Activated effector memory CD4-positive, alpha-beta T cell treated with Interleukin-2 at 50 U/mL for 16 hours (primary cell): ENCODE data around the gene CEP164.
"Not testable (repeated sequence)": the region's sequence is repeated elsewhere in the genome, so short reads cannot be mapped to it uniquely, and the experiment has no call there.

Experiments
- DNase-seq: peaks from one replicate; pipeline ENCODE4 v3.0.0-alpha.2; 2020

CEP164 gene

GRCh38 chr11:117443266-117444186 lies 115.9 kb downstream of the CEP164 start:
- DNase-seq: no peak

- no peak for DNase-seq
Measured at GRCh38 chr11:117444256-117444655, 116.6 kb downstream of the CEP164 start.

DNA sequence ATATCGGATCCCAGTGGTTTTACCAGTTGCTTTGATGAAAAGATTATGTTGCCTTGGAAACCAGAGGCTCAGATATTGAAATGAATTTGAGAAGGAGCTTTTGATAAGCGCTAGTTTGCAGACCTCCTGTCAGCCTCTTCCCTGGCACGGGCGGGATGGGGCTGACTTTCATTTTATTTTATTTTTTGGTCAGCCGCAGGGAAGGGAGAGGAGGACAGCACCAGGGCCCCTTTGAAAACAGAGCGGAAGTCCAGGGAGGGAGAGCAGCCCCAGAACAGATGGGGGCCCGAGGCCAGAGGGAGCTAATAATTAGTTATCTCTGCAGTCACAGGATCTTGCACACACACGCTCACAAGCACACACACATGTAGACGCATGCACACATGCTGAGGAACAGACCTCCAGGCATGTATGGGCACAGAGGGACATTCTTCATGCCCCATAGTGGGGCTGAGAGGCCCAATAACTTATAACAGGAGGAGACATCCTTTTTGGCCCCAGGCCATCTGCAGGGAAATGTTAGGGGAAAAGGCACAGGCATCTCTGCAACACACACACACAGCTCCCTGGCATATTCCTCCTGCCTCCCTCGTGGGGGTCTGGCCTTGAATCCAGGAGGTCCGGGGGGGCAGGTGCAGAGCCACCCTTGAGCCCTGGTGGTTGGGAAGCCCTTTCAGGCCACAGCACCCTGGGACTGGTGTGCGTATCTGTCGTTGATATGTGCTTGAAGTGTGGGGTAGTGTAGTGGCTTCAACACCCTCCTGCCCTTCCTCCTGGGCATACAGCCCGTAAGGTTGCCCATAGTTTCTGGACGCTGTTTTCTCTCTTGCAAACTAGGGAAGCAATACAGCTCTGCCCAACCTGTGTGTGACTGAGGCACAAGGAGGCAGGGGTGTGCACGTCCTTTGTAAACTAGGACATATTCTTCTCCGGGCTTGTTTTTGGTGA lies 117.3 kb downstream of the CEP164 start:
- no peak for DNase-seq

- no peak for DNase-seq
Measured at GRCh38 chr11:117449111-117449693, 121.5 kb downstream of the CEP164 start.

DNA sequence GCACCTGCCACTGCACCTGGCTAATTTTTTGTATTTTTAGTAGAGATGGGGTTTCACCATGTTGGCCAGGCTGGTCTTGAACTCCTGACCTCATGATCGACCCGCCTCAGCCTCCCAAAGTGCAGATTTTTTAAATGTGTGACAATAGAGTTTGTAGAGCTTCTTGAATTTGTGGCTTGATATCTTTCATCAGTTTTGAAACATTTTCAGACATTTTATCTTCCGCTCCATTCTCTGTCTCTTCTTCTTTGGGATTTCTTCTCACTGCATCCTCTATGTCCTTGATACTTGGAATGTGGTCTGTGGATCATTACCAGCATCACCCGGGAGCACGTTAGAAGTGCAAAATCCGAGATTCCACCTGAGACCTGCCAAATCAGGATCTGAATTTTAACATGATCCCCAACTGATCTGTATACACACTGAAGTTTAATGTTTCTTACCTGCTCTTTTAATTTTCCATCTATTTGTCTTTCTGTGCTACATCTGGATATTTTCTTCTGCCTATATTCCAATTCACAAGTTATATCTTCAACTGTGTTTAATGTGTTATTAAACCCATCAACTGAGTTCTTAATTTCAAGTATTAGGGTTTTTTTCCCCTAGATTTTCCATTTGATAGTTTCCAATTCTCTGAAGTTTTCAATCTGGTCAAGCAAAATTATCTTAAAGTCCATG lies 126.4 kb downstream of the CEP164 start:
- DNase-seq: no peak

GRCh38 chr11:117454564-117454917 lies 126.9 kb downstream of the CEP164 start:
- no peak for DNase-seq

GRCh38 chr11:117456027-117456720 lies 128.5 kb downstream of the CEP164 start:
- DNase-seq: no peak

DNA sequence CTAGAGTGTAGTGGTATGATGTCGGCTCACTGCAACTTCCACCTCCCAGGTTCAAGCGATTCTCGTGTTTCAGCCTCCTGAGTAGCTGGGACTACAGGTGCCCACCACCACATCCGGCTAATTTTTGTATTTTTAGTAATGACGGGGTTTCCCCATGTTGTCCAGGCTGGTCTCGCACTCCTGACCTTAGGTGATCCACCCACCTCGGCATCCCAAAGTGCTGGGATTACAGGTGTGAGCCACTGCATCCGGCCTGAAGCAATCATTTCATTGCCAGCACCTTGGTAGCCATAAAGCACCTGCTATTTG lies 129.0 kb downstream of the CEP164 start:
- DNase-seq: not testable (repeated sequence)

DNA sequence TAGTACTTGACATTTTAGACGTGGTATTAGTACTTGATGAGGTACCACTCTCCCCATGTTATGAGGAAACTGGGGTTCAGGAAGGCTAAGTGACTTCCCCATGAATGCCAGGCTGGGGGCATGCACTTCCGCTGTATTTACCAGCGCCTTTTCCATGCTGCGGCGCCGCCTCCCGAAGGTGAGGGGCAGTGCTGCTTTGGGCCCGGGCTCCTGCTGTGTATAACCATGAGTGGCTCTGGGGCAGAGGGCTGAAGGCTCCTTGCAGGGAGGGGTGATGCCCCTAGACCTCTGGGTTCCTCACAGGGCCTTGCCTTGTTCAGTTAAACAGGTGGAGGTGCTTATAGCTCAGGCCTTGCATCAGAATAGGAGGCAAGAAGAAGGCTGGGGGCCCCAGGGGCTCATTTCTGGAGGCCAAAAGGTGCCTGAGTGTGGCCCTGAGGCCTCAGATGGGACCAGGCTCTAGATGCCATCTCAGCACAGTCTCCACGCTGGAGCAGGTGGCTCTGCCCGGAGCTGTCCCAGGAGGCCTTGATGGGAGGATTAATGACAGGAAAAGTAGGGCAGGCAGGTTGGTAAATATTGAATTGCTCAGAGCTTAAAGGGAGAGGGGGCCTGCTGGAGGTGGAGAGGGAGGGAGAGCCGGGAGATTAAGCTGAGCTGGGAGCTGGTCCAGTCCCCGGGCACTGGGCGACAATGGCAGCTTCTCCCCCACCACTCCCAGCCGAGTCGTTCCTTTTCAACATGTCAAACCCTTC lies 129.6 kb downstream of the CEP164 start:
- no peak for DNase-seq

DNA sequence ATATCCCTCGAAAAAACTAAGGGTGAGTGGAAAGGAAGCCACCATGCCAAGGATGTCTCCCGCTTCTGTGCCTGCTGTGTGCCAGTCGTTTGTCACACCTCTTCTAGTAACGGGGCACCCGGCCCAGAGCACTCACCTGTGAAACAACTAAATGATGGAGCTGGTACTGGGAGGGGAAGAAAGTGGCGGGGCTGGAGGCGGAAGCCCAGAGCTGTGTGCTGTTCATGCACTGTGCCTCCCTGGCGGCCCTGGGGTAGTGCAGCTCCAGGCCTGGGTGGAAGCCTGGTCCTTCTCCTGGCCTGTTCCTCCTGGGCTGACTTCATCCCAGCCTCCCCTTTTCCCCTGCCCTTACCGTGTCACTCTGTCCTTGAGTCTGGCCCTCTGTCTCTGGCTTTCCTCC lies 130.2 kb downstream of the CEP164 start:
- DNase-seq: no peak

DNA sequence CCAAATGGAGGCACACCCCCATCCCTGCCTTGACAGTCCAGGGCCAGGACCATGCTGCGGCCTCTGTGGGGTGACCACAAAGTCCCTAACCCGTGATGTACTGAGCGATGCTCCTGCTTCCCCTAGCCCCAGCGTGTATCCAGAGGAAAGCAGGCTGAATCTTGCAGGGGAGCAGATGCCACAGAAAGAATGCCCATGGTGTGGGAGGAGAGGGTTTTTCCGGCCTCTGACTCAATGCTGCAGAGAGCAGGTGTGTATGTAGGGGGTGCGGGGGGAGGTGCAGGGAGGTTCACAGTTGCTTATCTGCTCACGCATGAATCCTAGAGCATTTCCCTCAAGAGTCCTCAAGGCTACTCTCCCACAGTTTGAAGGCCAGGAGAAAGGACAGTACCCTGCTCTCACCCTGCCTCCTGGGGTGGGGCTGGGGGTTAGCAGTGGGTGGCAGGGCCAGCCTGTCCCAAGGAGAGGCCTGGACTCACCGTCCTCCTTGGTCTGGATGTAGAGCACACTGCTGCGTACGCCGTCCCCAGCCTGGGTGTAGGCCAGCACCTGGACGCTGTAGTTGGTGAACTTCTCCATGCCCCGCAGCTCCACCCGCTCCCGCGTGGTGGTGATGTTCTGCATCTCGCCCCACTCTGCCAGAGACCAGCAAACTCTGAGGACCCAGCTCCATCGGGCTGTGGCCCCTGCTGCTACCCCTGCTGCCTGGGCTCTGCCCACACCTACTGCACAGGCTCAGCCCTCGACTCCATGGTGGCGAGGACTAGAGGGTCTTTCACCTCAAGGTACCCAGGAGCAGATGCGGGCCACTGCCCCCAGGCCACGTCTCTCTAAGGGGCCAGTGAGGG lies 130.8 kb downstream of the CEP164 start:
- no peak for DNase-seq

DNA sequence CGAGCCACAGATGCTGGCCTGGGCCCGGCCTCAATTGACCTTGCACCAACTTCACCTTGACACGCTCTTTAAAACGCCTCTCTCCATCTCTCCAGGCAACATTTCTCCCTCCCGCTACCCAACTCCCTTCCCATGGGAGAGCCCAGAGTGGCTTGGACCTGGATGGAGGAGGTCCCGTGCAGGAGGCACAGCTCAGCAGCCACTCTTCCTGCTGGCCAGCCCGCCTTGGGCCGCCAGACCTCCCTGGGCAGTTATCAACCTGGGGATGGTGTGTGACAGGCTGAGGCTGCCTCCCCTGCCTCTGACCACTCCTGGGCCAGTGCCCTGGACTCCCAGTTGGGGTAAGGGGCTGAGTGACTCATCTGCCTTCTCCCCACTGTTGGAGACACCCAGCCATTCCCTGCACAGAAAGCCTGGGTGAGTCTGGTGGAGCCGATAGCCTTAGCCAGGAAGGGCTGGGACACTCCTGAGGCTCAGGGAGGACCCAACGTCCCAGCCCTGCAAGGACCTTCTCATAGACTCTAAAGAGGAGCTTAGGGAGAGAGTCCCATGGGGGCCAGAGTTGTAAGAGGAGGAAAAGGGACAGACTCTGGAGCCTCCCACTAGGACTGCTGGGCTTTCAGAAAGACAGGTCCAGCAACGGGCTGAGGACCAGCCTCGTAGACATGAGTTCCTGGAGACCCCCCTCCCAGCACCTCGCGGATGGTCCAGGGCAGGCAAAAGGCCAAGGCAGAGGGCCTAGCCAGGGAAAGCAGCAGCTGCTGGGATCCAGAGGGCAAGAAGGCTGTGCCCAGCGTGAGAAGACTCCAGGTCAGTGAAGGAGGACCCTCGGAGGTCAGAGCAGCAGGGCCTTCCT lies 131.7 kb downstream of the CEP164 start:
- DNase-seq: no peak

DNA sequence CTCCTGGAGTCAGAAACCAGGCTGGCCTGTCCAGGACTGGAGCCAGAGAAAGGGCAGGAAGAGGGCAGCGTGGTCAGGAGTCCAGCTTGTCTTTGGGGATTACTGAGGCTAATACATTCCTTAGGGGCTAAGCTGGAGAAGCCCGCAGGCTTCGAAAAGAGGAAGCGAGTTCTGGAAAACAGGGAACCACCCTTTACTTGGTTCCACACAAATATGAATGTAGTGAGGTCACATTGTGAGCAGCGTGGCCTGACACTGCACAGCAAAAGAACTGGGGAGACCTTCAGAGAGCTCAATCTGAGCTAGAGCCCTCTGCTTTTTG lies 132.3 kb downstream of the CEP164 start:
- DNase-seq: no peak

- DNase-seq: no peak
Measured at GRCh38 chr11:117461396-117462182, 133.9 kb downstream of the CEP164 start.

DNA sequence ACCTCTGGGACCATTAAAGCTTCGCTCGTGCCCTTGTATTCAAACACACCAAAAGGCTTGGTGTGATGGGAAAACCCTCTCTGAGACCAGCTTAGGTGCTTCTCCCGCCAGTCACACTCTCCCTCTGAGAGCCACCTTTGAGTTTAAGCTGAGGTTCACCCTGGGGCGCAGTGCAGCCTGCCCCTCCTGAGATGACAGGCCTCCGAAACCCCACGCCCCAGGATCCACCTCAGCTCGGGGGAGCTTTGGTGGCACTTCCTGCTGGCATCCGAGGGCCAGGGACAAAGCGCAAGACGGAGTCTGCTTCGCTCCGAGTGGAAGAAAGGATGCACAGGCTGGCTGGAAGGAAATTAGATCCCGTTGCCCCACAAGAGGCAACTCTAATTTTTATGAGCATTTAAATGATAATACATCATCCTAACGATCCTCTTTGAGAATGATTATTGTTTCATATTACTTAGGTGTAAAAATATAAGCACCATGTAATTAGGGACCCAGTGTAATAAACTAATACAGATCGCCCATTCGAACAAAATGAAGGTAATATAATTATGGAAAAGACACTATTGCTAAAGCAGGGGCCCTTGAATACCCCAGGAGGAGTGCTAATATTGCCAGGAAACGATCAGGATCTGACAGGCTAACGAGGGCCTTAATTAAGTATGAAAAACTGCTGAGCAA lies 134.7 kb downstream of the CEP164 start:
- DNase-seq: no peak

DNA sequence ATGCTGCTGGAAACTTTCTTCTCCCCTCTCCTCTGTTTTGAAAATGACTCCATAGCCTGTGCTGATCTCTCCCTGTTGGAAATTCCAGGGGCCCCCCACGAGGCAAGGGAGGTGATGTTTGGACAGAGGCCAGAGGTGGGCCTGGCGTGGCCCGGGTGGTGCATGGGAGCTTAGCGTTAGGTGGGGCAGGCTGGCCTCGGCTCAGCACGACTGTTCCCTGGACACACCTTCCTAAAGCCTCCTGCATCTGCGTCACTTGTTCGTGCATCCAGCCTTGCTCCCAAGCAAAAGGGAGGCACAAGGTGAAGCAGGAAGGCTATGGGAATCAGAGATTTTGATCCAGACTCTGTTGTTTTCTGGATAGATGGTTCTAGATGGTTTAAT lies 135.2 kb downstream of the CEP164 start:
- DNase-seq: no peak
